ENCODE data around the gene F2RL3. TPM values are rescaled to one million over a fixed set of nuclear protein-coding genes. Genes with fewer than 3 reads are reported as not detected.

The F2RL3 gene
- total RNA-seq, 1 experiment from 2014 or later: not detected

- in situ Hi-C loops (cut with HindIII; ENCODE audit: low pct_unique_long_range_greater_than_20kb, low sequenced_read_pairs): no loop called here
- Histone ChIP-seq H3K27me3 (ENCODE audit: control insufficient read depth, insufficient read depth, low read length) (no peaks in the 10 kb centered on the region), H3K27ac (ENCODE audit: low read length) (no peak overlapping the region), H3K9me3 (ENCODE audit: control insufficient read depth, insufficient read depth, low read depth, low read length) (no peaks in the 10 kb centered on the region), H3K4me1 (ENCODE audit: control insufficient read depth, insufficient read depth, low read length) (no peaks in the 10 kb centered on the region), H3K36me3 (ENCODE audit: control insufficient read depth, insufficient read depth, low read length) (no peaks in the 10 kb centered on the region), H3K4me3 (ENCODE audit: low read depth in 2 of 2, low read length in 2 of 2) (no peak overlapping the region)
- POLR2A ChIA-PET: interaction anchor here (0.6 kb wide), 1 partner anchor 208 kb away, joined by 6 read pairs; no protein-coding TSS in a partner anchor
- intact Hi-C loops (cut with micrococcal nuclease; ENCODE audit: unreplicated experiment): no loop called here
- TF ChIP-seq TCF7L2 (IDR thresholded peaks at IDR 0.05; ENCODE audit: low read depth, low read length) (no peak), POLR2AphosphoS5 (IDR thresholded peaks at IDR 0.05; ENCODE audit: low read depth, low read length) (no peak), SIN3A (IDR thresholded peaks at IDR 0.05; ENCODE audit: borderline replicate concordance, insufficient read depth, low read depth, low read length) (no peak)
- TF ChIP-seq, protein P1, sequence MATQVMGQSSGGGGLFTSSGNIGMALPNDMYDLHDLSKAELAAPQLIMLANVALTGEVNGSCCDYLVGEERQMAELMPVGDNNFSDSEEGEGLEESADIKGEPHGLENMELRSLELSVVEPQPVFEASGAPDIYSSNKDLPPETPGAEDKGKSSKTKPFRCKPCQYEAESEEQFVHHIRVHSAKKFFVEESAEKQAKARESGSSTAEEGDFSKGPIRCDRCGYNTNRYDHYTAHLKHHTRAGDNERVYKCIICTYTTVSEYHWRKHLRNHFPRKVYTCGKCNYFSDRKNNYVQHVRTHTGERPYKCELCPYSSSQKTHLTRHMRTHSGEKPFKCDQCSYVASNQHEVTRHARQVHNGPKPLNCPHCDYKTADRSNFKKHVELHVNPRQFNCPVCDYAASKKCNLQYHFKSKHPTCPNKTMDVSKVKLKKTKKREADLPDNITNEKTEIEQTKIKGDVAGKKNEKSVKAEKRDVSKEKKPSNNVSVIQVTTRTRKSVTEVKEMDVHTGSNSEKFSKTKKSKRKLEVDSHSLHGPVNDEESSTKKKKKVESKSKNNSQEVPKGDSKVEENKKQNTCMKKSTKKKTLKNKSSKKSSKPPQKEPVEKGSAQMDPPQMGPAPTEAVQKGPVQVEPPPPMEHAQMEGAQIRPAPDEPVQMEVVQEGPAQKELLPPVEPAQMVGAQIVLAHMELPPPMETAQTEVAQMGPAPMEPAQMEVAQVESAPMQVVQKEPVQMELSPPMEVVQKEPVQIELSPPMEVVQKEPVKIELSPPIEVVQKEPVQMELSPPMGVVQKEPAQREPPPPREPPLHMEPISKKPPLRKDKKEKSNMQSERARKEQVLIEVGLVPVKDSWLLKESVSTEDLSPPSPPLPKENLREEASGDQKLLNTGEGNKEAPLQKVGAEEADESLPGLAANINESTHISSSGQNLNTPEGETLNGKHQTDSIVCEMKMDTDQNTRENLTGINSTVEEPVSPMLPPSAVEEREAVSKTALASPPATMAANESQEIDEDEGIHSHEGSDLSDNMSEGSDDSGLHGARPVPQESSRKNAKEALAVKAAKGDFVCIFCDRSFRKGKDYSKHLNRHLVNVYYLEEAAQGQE (IDR thresholded peaks at IDR 0.05; ENCODE audit: insufficient read depth in 1 of 2, low read depth in 2 of 2, low read length in 1 of 2): no peak
- TF ChIP-seq, protein P2, sequence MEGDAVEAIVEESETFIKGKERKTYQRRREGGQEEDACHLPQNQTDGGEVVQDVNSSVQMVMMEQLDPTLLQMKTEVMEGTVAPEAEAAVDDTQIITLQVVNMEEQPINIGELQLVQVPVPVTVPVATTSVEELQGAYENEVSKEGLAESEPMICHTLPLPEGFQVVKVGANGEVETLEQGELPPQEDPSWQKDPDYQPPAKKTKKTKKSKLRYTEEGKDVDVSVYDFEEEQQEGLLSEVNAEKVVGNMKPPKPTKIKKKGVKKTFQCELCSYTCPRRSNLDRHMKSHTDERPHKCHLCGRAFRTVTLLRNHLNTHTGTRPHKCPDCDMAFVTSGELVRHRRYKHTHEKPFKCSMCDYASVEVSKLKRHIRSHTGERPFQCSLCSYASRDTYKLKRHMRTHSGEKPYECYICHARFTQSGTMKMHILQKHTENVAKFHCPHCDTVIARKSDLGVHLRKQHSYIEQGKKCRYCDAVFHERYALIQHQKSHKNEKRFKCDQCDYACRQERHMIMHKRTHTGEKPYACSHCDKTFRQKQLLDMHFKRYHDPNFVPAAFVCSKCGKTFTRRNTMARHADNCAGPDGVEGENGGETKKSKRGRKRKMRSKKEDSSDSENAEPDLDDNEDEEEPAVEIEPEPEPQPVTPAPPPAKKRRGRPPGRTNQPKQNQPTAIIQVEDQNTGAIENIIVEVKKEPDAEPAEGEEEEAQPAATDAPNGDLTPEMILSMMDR (IDR thresholded peaks at IDR 0.05): no peak
- no peak for ATAC-seq
- CTCF ChIA-PET: no interaction called here
- no peak for DNase-seq (ENCODE audit: low read depth, low spot score)
- BruUV-seq (replicated peaks): no TSS peak
These were observed 40.1 kb downstream of the F2RL3 start for GRCh38 chr19:16928916-16929315.

DNA sequence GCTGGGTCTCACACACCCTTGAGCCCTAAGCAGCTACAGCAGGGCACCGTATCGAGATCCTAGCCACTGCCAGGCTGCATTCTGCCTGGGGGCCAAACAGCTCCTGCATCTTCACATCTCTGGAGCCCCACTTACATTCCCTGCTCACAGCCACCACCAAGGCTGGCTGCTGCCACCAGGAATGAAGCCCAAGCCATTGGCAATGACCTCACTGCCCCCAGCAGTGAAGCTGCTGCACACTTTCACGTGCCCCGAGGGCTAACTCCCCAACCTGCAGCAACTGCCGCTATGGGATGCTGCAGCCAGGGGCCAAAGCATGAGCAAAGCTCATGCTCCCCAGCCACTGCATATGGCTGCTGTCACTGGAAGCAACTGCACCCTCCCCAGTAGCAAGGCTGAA lies 42.0 kb downstream of the F2RL3 start:
- Histone ChIP-seq H3K9me3 (ENCODE audit: control insufficient read depth, insufficient read depth, low read depth, low read length) (no peaks in the 10 kb centered on the region), H3K27me3 (ENCODE audit: control insufficient read depth, insufficient read depth, low read length) (no peaks in the 10 kb centered on the region), H3K4me1 (ENCODE audit: control insufficient read depth, insufficient read depth, low read length) (no peaks in the 10 kb centered on the region), H3K27ac (ENCODE audit: low read length) (no peak overlapping the region), H3K4me3 (ENCODE audit: low read depth in 2 of 2, low read length in 2 of 2) (no peak overlapping the region), H3K36me3 (ENCODE audit: control insufficient read depth, insufficient read depth, low read length) (no peaks in the 10 kb centered on the region)
- DNase-seq (ENCODE audit: low read depth, low spot score) (no peak), ATAC-seq (no peak)
- in situ Hi-C loops (cut with HindIII; ENCODE audit: low pct_unique_long_range_greater_than_20kb, low sequenced_read_pairs): no loop called here
- BruUV-seq (replicated peaks): no TSS peak
- ChIA-PET POLR2A (no interaction called here), CTCF (no interaction called here)
- TF ChIP-seq SIN3A (IDR thresholded peaks at IDR 0.05; ENCODE audit: borderline replicate concordance, insufficient read depth, low read depth, low read length): no peak
- TF ChIP-seq, protein P2 (IDR thresholded peaks at IDR 0.05): no peak
- TF ChIP-seq, protein P1 (IDR thresholded peaks at IDR 0.05; ENCODE audit: insufficient read depth in 1 of 2, low read depth in 2 of 2, low read length in 1 of 2): no peak
- TF ChIP-seq POLR2AphosphoS5 (IDR thresholded peaks at IDR 0.05; ENCODE audit: low read depth, low read length): no peak
- intact Hi-C loops (cut with micrococcal nuclease; ENCODE audit: unreplicated experiment): no loop called here
